ENCODE results near the gene LRRC1.

DNA sequence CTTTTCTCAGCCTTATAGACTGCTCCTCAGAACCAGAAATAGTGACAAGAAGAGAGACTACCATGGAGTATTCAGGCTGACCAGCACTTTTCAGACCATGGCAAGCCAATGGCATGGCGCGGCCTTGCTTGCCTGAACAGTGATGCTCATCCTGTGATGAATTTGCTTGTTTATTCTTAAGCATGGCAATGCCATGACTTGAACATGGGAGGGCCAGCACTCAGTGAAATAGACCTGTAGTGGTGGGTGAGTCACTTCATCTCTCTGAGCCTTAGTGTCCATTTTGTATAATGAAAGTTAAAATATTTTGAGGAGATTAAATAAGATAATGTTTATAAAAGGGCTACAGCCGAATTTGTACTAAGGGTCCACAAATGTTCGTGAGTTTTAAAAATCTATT lies 79.1 kb downstream of the LRRC1 start:
- no peak for TF ChIP-seq POLR2A (IDR thresholded peaks at IDR 0.05)
- TF ChIP-seq, protein P1, sequence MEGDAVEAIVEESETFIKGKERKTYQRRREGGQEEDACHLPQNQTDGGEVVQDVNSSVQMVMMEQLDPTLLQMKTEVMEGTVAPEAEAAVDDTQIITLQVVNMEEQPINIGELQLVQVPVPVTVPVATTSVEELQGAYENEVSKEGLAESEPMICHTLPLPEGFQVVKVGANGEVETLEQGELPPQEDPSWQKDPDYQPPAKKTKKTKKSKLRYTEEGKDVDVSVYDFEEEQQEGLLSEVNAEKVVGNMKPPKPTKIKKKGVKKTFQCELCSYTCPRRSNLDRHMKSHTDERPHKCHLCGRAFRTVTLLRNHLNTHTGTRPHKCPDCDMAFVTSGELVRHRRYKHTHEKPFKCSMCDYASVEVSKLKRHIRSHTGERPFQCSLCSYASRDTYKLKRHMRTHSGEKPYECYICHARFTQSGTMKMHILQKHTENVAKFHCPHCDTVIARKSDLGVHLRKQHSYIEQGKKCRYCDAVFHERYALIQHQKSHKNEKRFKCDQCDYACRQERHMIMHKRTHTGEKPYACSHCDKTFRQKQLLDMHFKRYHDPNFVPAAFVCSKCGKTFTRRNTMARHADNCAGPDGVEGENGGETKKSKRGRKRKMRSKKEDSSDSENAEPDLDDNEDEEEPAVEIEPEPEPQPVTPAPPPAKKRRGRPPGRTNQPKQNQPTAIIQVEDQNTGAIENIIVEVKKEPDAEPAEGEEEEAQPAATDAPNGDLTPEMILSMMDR (IDR thresholded peaks at IDR 0.05), result no peak
- no peak for TF ChIP-seq POLR2AphosphoS5 (IDR thresholded peaks at IDR 0.05)
